ENCODE results near the gene GATAD2A. TPM values are rescaled to one million over a fixed set of nuclear protein-coding genes. Genes with fewer than 3 reads are reported as not detected.

Gene GATAD2A
- total RNA-seq, 2 experiments from 2014 or later = 122 to 135 TPM

DNA sequence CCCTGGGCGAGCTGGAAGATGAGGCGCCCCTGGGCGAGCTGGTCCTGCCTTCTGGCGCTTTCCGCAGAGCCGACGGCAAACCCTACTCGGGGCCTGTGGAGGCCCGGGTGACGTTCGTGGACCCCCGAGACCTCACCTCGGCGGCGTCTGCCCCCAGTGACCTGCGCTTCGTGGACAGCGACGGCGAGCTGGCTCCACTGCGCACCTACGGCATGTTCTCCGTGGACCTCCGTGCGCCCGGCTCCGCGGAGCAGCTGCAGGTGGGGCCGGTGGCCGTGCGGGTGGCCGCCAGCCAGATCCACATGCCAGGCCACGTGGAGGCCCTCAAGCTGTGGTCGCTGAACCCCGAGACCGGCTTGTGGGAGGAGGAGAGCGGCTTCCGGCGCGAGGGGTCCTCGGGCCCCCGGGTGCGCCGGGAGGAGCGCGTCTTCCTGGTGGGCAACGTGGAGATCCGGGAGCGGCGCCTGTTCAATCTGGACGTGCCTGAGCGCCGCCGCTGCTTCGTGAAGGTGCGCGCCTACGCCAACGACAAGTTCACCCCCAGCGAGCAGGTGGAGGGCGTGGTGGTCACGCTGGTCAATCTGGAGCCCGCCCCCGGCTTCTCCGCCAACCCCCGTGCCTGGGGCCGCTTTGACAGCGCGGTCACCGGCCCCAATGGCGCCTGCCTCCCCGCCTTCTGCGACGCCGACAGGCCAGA lies 138.9 kb downstream of the GATAD2A start:
- H3K9me3 Mint-ChIP-seq = no peaks in the 10 kb centered on the region
- peaks cover 16% of the 10 kb centered on the region for H3K4me1 Mint-ChIP-seq
- H3K4me3 Mint-ChIP-seq = no peak overlapping the region
- ChIA-PET CTCF (interaction anchor here (1.9 kb wide), 1 partner anchor 12 kb away, joined by 7 read pairs; no protein-coding TSS in a partner anchor), POLR2A (no interaction called here)
- H3K27ac Mint-ChIP-seq = no peak overlapping the region
- no peaks in the 10 kb centered on the region for H3K36me3 Mint-ChIP-seq (ENCODE audit: low read depth)
- no peak for DNase-seq
- H3K27me3 Mint-ChIP-seq = peaks cover 9% of the 10 kb centered on the region

DNA sequence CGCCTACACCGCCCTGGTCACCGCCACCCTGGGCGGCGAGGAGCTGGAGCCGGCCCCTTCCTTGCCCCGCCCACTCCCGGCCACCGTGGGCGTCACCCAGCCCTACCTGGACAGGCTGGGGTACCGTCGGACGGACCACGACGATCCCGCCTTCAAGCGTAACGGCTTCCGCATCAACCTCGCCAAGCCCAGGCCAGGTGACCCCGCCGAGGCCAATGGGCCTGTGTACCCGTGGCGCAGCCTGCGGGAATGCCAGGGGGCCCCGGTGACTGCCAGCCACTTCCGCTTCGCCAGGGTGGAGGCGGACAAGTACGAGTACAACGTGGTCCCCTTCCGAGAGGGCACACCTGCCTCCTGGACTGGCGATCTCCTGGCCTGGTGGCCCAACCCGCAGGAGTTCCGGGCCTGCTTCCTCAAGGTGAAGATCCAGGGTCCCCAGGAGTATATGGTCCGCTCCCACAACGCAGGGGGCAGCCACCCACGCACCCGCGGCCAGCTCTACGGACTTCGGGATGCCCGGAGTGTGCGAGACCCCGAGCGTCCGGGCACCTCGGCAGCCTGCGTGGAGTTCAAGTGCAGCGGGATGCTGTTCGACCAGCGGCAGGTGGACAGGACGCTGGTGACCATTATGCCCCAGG lies 139.6 kb downstream of the GATAD2A start:
- no peaks in the 10 kb centered on the region for H3K9me3 Mint-ChIP-seq
- POLR2A ChIA-PET = no interaction called here
- peaks cover 6% of the 10 kb centered on the region for H3K27me3 Mint-ChIP-seq
- DNase-seq = no peak
- CTCF ChIA-PET = interaction anchor here (0.7 to 1.9 kb wide), 2 partner anchors 9 to 13 kb away, joined by 3 to 7 read pairs; no protein-coding TSS in a partner anchor
- H3K36me3 Mint-ChIP-seq (ENCODE audit: low read depth) = no peaks in the 10 kb centered on the region
- H3K4me1 Mint-ChIP-seq = peaks cover 16% of the 10 kb centered on the region
- no peak overlapping the region for H3K27ac Mint-ChIP-seq
- no peak overlapping the region for H3K4me3 Mint-ChIP-seq

DNA sequence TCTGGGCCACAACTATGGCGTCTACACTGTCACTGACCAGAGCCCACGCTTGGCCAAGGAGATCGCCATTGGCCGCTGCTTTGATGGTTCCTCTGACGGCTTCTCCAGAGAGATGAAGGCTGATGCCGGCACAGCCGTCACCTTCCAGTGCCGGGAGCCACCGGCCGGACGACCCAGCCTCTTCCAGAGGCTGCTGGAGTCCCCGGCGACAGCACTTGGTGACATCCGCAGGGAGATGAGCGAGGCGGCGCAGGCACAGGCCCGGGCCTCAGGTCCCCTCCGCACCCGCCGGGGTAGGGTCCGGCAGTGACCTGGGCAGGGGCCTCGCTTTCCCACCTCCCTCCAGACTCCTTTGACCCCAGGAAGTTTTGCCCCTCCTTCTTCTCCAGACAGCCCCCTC lies 140.2 kb downstream of the GATAD2A start:
- DNase-seq = no peak
- H3K9me3 Mint-ChIP-seq = no peaks in the 10 kb centered on the region
- H3K27ac Mint-ChIP-seq = no peak overlapping the region
- H3K4me3 Mint-ChIP-seq = no peak overlapping the region
- POLR2A ChIA-PET = no interaction called here
- CTCF ChIA-PET = interaction anchor here (0.5 to 0.7 kb wide), 2 partner anchors 9 to 356 kb away, joined by 3 to 5 read pairs; no protein-coding TSS in a partner anchor
- H3K36me3 Mint-ChIP-seq (ENCODE audit: low read depth) = no peaks in the 10 kb centered on the region
- H3K27me3 Mint-ChIP-seq = peaks cover 4% of the 10 kb centered on the region
- peaks cover 13% of the 10 kb centered on the region for H3K4me1 Mint-ChIP-seq

DNA sequence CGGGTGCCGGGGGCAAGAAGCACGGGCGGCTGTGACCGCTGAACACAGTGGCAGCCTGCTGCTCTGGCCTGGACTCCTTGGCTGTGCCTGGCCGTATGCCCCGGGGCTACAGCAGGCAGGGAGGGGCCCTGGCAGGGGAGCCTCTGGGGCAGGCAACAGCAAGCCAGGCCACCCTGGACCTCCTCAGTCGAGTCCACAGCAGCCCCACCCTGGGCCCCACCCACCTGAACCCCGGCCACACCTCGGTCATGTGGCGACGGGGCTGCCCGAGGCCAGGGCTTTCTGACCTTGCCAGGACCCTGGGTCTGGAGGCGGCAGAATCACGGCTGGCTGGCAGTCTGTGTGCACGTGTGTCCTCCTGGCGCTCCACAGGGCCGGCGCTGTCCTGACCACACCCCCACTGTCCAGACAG lies 141.3 kb downstream of the GATAD2A start:
- no peak overlapping the region for H3K27ac Mint-ChIP-seq
- POLR2A ChIA-PET = no interaction called here
- H3K9me3 Mint-ChIP-seq = no peaks in the 10 kb centered on the region
- peaks cover 3% of the 10 kb centered on the region for H3K27me3 Mint-ChIP-seq
- CTCF ChIA-PET = interaction anchor here (1.3 to 1.4 kb wide), 2 partner anchors 8 to 15 kb away, joined by 3 to 4 read pairs; no protein-coding TSS in a partner anchor
- H3K4me3 Mint-ChIP-seq = no peak overlapping the region
- H3K36me3 Mint-ChIP-seq (ENCODE audit: low read depth) = no peaks in the 10 kb centered on the region
- H3K4me1 Mint-ChIP-seq = peaks cover 8% of the 10 kb centered on the region
- no peak for DNase-seq

DNA sequence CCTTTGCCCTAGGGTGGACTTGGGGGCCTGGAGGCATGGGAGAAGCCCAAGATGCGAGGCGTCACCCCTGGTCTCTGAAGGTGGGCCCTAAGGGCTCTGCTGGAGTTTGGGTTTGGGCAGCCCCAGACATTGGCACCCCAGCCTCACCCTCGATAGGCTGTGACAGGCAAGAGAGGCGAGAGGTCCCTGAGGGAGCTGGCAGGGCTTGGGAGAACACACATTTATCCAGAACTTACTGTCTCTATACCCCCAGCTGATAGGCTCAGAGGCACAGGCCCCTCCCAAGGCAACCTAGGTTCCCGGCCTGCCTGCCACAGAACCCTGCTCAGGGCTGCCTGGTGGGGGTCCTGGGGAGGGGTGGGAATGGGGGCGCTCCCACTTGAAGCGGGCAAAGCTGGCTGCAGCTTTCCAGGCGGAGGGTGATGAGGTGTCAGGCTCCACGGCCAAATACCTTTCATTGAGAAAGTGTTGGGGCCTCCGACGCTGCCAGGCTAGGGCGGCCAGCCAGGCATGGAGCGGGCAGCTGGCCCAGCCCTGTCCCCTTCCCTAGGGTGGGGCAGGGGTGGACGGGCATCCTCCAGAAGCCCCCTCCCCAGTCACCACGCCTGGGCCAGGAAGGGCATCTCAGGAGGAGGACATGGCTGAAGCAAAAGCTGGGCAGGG lies 142.3 kb downstream of the GATAD2A start:
- DNase-seq = no peak
- CTCF ChIA-PET = interaction anchor here (1.3 to 2.1 kb wide), 3 partner anchors 9 to 96 kb away, joined by 3 to 5 read pairs (median 4); partner anchors contain the start of gene GMIP
- H3K36me3 Mint-ChIP-seq (ENCODE audit: low read depth) = no peaks in the 10 kb centered on the region
- POLR2A ChIA-PET = no interaction called here
- no peaks in the 10 kb centered on the region for H3K9me3 Mint-ChIP-seq
- H3K4me1 Mint-ChIP-seq = no peaks in the 10 kb centered on the region
- H3K27me3 Mint-ChIP-seq = peaks cover 3% of the 10 kb centered on the region
- no peak overlapping the region for H3K27ac Mint-ChIP-seq
- no peak overlapping the region for H3K4me3 Mint-ChIP-seq

DNA sequence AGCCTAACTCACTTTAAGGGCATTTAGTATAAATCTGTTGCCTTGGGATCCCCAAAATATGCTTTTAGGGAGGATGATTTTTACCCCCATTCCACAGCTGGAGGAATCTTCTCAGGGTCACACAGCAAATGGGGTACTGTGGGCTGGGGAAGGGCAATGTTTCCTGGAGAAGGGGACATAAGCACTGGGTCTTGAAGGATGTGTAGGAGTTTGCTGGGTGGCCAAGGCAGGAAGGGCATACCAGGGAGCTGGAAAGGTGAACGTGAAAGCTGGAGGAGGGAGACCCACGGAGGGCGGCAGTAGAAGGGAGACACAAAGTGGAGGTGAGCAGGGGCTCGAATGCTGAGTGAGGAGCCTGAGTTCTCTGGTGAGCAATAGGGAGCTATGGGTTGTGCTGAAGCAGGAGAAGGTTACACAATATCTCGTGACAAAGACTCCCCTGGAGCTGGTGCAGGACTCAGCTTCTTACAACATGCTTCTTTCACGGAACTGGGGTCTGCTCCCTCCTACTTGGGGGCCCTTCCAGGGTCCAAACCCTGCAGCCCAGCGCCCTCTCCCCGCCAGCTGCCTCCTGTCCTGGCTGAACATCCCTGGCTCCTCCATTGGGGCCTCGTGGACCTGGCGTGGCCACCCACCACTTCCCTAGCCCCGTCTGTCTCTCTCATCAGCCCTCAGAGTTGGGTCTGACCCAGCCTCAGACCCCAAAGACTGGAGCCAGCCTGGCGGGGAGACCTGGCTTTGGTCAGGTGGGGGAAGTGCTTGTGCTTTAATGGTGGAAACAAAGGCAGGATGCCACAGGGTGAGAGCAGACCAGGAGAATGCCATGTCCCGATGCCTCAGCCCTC lies 143.7 kb downstream of the GATAD2A start:
- no peak overlapping the region for H3K27ac Mint-ChIP-seq
- H3K36me3 Mint-ChIP-seq (ENCODE audit: low read depth) = no peaks in the 10 kb centered on the region
- no peaks in the 10 kb centered on the region for H3K9me3 Mint-ChIP-seq
- DNase-seq = no peak
- H3K4me1 Mint-ChIP-seq = no peaks in the 10 kb centered on the region
- H3K4me3 Mint-ChIP-seq = no peak overlapping the region
- POLR2A ChIA-PET = no interaction called here
- H3K27me3 Mint-ChIP-seq = peaks cover 3% of the 10 kb centered on the region
- CTCF ChIA-PET = interaction anchor here (0.9 to 2.1 kb wide), 2 partner anchors 8 to 95 kb away, joined by 3 to 5 read pairs; partner anchors contain the start of gene GMIP

DNA sequence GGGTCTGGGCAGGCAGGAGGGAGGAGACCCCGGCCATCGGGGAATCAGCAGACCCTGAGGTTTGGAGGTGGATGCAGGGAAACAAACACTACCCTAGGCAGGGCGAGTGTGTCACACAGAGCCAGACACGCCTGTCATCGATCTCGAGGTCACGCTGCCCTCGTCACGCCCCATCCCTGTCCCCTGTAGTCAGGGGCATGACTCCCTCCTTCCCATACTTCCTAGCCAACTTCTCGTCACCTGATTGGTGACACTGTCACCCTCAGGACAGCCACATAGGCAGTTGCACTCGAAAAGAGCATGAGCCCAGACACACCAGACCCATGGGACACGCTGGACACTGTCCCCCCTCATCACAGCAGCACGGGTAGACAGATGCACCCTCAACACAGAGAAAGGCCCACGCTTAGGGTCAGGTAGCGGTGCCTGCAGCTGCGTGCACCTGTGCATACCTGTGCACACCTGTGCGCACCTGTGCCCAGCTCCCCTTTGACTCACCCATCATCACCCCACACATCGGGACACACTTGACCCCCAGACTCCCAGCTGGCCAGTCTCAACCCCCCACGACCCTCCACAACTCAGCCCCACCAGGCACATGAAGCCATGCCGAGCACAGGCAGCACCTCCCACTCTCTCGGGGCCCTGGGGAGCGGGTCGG lies 144.5 kb downstream of the GATAD2A start:
- H3K9me3 Mint-ChIP-seq = no peaks in the 10 kb centered on the region
- no peak for DNase-seq
- ChIA-PET POLR2A (no interaction called here), CTCF (interaction anchor here (0.6 kb wide), 1 partner anchor 203 kb away, joined by 3 read pairs; no protein-coding TSS in a partner anchor)
- H3K4me1 Mint-ChIP-seq = peaks cover 3% of the 10 kb centered on the region
- peaks cover 3% of the 10 kb centered on the region for H3K27me3 Mint-ChIP-seq
- no peaks in the 10 kb centered on the region for H3K36me3 Mint-ChIP-seq (ENCODE audit: low read depth)
- no peak overlapping the region for H3K27ac Mint-ChIP-seq
- H3K4me3 Mint-ChIP-seq = no peak overlapping the region

DNA sequence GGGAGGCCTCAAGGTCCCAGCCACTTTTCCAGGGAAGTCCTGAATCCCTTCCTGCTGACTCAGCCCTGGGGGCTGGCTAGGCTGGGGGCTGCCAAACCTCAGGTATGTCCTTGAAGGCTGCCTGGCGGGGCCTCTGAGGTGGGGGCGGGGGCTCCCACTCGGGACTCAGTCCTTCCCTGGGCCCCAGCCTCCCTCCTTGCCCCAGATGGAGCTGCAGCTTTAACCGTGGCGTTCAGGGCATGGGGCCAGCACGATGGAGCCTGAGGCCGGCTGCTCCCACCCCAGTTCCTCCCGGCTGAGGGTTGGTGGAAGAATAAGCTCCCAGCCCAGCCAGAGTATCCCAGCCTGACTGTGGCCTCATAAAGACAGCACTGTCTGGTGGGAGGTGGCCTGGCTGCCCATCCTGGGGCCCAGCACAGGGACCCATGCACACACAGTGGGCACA lies 145.0 kb downstream of the GATAD2A start:
- POLR2A ChIA-PET = no interaction called here
- H3K4me3 Mint-ChIP-seq = no peak overlapping the region
- H3K27ac Mint-ChIP-seq = no peak overlapping the region

DNA sequence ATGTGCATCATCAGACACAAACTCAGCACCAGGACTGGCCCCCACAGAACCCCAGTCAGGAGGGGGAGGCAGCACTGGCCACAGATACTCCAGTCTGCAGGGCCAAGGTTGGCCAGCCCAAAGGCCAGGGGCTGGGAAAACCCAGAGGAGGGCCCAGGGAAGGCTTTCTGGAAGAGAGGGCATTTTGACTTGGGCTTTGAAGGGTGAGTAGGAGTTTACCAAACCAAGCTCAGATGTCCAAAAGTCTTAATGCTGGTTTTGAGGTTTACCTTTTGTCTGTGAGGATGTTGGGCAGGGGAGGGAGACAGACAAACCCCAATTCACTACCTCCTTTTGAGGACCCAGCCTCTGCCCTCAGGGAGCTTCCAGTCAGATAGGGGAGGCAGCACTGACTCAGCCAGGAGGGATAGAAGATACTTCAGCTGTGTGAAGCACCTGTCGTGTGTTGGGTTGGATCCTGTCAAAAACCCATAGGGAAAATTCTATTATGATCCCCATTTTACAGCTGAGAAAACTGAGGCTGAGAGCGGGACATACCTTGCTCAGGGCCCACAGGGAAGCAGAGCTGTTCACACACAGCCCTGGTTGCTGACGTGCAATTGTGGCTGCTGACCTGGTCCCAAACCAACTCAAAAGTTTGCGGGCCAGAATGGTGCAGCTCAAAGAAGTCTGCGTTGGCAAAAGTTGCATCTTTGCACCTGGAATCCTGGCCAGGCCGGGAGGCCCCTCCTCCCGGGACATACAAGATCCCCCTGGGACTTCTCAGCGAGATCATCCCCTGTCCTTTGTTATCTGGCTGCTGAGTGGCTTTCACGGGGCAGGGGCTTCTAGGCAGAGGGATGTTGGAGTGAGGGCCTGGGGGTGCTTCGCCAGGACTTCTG lies 145.7 kb downstream of the GATAD2A start:
- POLR2A ChIA-PET = no interaction called here
- H3K4me3 Mint-ChIP-seq = no peak overlapping the region
- peak overlapping the region; percentile 62 for H3K27ac Mint-ChIP-seq
- no peak for DNase-seq
- H3K9me3 Mint-ChIP-seq = no peaks in the 10 kb centered on the region
- H3K4me1 Mint-ChIP-seq = peaks cover 3% of the 10 kb centered on the region
- CTCF ChIA-PET = interaction anchor here (0.5 to 2.0 kb wide), 9 partner anchors 10 to 99 kb away, joined by 3 to 12 read pairs (median 5); partner anchors contain the start of gene GMIP
- no peaks in the 10 kb centered on the region for H3K36me3 Mint-ChIP-seq (ENCODE audit: low read depth)
- peaks cover 3% of the 10 kb centered on the region for H3K27me3 Mint-ChIP-seq

More for the DNA sequence above, 145.0 kb downstream of the GATAD2A start:
- H3K36me3 Mint-ChIP-seq (ENCODE audit: low read depth) = no peaks in the 10 kb centered on the region
- peaks cover 3% of the 10 kb centered on the region for H3K27me3 Mint-ChIP-seq
- peaks cover 3% of the 10 kb centered on the region for H3K4me1 Mint-ChIP-seq
- CTCF ChIA-PET = interaction anchor here (0.5 to 1.5 kb wide), 4 partner anchors 10 to 204 kb away, joined by 3 to 12 read pairs (median 4); no protein-coding TSS in a partner anchor
- no peaks in the 10 kb centered on the region for H3K9me3 Mint-ChIP-seq
- DNase-seq = no peak

DNA sequence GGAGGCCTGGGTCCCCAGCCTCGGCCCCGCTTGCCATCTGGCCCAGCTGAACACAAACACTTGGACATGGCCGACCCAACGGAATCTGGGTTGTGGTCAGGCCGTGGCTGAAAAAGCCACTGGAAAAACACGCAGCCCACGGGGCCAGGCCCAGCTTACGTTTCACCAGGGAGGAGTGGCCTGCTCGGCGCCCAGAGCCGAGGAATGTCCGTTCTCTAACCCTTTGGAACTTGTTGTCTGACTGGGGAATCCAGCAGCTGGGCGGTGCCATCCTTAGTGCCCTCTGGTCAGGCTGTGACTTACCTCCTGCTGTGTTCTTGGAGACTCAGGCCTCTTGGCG lies 146.3 kb downstream of the GATAD2A start:
- no peaks in the 10 kb centered on the region for H3K36me3 Mint-ChIP-seq (ENCODE audit: low read depth)
- ChIA-PET CTCF (interaction anchor here (0.7 to 2.0 kb wide), 8 partner anchors 20 to 99 kb away, joined by 3 to 12 read pairs (median 4); partner anchors contain the start of gene GMIP), POLR2A (no interaction called here)
- no peak for DNase-seq
- H3K27ac Mint-ChIP-seq = no peak overlapping the region
- H3K27me3 Mint-ChIP-seq = peaks cover 3% of the 10 kb centered on the region
- no peak overlapping the region for H3K4me3 Mint-ChIP-seq
- peaks cover 3% of the 10 kb centered on the region for H3K4me1 Mint-ChIP-seq
- H3K9me3 Mint-ChIP-seq = no peaks in the 10 kb centered on the region

DNA sequence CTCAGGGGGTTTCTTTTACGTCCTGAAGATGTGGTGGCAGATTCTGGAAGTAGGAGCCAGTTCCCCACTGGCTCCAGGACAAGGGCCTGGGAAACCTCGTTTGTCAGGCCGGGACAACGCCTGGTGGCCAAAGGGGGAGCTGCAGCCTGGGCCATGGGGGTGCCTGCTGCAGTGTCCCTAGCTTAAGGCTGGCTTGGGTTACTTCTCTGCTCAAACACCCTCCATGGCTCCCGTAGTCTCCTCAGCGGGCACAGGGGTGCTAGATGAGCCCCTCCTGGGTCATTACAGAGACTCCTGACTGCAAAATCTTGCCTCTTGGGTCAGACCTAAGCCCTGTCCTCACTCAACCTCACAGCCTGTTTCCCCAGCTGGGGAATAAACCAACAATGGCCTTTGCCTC lies 147.3 kb downstream of the GATAD2A start:
- no peak for DNase-seq
- Mint-ChIP-seq H3K9me3 (no peaks in the 10 kb centered on the region), H3K27ac (no peak overlapping the region), H3K27me3 (peaks cover 3% of the 10 kb centered on the region), H3K4me1 (peaks cover 3% of the 10 kb centered on the region), H3K4me3 (no peak overlapping the region), H3K36me3 (ENCODE audit: low read depth) (no peaks in the 10 kb centered on the region)
- ChIA-PET POLR2A (interaction anchor here (0.6 kb wide), 1 partner anchor 54 kb away, joined by 4 read pairs; no protein-coding TSS in a partner anchor), CTCF (interaction anchor here (0.6 to 4.6 kb wide), 11 partner anchors 10 to 402 kb away, joined by 3 to 19 read pairs (median 3); no protein-coding TSS in a partner anchor)
